ENCODE results near the gene ERLEC1.

DNA sequence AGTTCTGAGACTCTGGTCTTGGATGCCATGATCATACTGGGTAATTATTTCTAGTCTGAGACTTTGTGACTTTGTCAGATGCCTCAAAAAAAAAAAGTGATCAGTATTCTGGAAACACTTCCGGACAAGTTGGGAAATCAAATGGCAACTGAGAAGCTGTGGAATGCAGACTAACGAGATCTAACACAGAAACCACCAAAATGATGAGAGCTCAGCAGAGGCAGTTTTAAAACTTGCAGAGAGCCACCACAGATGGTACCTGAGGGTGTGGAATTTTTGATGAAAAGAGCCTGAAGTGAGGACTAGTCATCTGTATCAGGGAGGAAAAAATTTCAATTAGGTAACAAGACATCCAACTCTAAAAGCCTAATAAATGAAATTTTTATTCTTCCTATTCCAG is 78.4 kb downstream of the ERLEC1 start:
- TF ChIP-seq, protein P1, sequence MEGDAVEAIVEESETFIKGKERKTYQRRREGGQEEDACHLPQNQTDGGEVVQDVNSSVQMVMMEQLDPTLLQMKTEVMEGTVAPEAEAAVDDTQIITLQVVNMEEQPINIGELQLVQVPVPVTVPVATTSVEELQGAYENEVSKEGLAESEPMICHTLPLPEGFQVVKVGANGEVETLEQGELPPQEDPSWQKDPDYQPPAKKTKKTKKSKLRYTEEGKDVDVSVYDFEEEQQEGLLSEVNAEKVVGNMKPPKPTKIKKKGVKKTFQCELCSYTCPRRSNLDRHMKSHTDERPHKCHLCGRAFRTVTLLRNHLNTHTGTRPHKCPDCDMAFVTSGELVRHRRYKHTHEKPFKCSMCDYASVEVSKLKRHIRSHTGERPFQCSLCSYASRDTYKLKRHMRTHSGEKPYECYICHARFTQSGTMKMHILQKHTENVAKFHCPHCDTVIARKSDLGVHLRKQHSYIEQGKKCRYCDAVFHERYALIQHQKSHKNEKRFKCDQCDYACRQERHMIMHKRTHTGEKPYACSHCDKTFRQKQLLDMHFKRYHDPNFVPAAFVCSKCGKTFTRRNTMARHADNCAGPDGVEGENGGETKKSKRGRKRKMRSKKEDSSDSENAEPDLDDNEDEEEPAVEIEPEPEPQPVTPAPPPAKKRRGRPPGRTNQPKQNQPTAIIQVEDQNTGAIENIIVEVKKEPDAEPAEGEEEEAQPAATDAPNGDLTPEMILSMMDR (conservative IDR thresholded peaks at IDR 0.05 in 1 of 2, IDR thresholded peaks at IDR 0.05 in 1 of 2; ENCODE audit: extremely low read depth in 1 of 2, insufficient read depth in 1 of 2, low read depth in 1 of 2, low read length in 2 of 2) = no peak
- no peak for TF ChIP-seq EZH2 (IDR thresholded peaks at IDR 0.05; ENCODE audit: borderline replicate concordance, low read length)

Measured in mammary epithelial cell (primary cell).